Measurements from ENCODE around the gene MBNL2. TPM values are rescaled to one million over a fixed set of nuclear protein-coding genes. Genes with fewer than 3 reads are reported as not detected.

MBNL2 gene
- polyA plus RNA-seq, 1 experiment = 44.0 TPM

- ChIA-PET CTCF (interaction anchor here (2.5 kb wide), 1 partner anchor 221 kb away, joined by 11 read pairs; no protein-coding TSS in a partner anchor), POLR2A (no interaction called here)
- no peak for DNase-seq (ENCODE audit: low read depth, low spot score)
- no peaks in the 10 kb centered on the region for H3K9me3 ChIP-seq (ENCODE audit: control insufficient read depth, insufficient read depth, low read length)
- TF ChIP-seq CTCF (IDR thresholded peaks at IDR 0.05; ENCODE audit: low read depth, low read length) = no peak
- no peak overlapping the region for H3K4me3 ChIP-seq (ENCODE audit: low read depth, low read length)
- H3K27ac ChIP-seq (ENCODE audit: low read depth, low read length) = no peak overlapping the region
- H3K27me3 ChIP-seq (ENCODE audit: control insufficient read depth, insufficient read depth, low read length) = no peaks in the 10 kb centered on the region
Observed at GRCh38 chr13:97330448-97330847, 108.3 kb downstream of the MBNL2 start.

DNA sequence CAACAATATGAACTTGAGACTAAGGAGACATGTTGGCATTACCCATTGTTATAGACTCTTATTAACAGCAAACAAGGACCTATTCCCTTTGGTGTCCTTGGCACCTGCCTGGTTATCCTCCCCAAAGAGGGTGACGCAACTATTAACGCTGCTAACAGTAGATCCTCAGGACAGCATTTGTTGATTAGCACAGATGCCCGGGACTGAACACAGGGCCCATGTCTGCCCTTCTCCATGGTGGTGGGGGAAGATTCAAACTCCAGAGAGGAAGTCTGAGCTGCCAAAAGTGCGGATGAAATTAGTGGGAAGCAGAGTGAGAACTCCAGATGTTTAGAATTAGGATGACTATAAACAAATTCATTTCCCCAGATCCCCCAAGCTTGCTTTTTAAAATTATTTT is 110.6 kb downstream of the MBNL2 start:
- CTCF ChIA-PET = interaction anchor here (0.9 to 1.7 kb wide), 3 partner anchors 64 to 305 kb away, joined by 3 to 12 read pairs (median 3); no protein-coding TSS in a partner anchor
- Histone ChIP-seq H3K27me3 (ENCODE audit: control insufficient read depth, insufficient read depth, low read length) (no peaks in the 10 kb centered on the region), H3K4me3 (ENCODE audit: low read depth, low read length) (no peak overlapping the region), H3K27ac (ENCODE audit: low read depth, low read length) (no peak overlapping the region), H3K9me3 (ENCODE audit: control insufficient read depth, insufficient read depth, low read length) (no peaks in the 10 kb centered on the region)
- POLR2A ChIA-PET = no interaction called here
- no peak for DNase-seq (ENCODE audit: low read depth, low spot score)
- no peak for TF ChIP-seq CTCF (IDR thresholded peaks at IDR 0.05; ENCODE audit: low read depth, low read length)

- no peak for TF ChIP-seq CTCF (IDR thresholded peaks at IDR 0.05; ENCODE audit: low read depth, low read length)
- Histone ChIP-seq H3K27ac (ENCODE audit: low read depth, low read length) (no peak overlapping the region), H3K9me3 (ENCODE audit: control insufficient read depth, insufficient read depth, low read length) (no peaks in the 10 kb centered on the region), H3K4me3 (ENCODE audit: low read depth, low read length) (no peak overlapping the region), H3K27me3 (ENCODE audit: control insufficient read depth, insufficient read depth, low read length) (no peaks in the 10 kb centered on the region)
- no peak for DNase-seq (ENCODE audit: low read depth, low spot score)
- ChIA-PET CTCF (interaction anchor here (0.7 to 1.7 kb wide), 4 partner anchors 17 to 818 kb away, joined by 3 to 12 read pairs (median 3); no protein-coding TSS in a partner anchor), POLR2A (no interaction called here)
Observed at GRCh38 chr13:97333983-97334382, 111.8 kb downstream of the MBNL2 start.

DNA sequence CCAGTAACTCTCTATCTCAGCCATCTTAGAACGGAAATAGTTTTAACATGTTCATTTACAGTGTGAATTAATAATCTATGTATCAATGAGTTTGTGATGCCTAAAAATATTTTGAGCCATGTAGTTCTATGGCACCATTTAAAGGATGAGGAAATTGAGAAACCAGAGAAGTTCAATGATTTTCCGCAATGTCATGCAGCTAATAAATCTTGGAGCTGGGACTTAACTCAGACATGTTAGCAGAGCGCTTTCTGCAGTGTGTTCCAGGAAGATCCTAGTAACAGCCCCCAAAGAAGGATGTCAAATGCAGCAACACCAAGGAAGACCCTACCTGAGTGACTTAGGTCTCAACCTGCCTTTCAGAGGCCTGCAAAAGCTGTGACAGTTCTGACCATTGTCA is 112.6 kb downstream of the MBNL2 start:
- Histone ChIP-seq H3K9me3 (ENCODE audit: control insufficient read depth, insufficient read depth, low read length) (no peaks in the 10 kb centered on the region), H3K27me3 (ENCODE audit: control insufficient read depth, insufficient read depth, low read length) (no peaks in the 10 kb centered on the region), H3K27ac (ENCODE audit: low read depth, low read length) (no peak overlapping the region), H3K4me3 (ENCODE audit: low read depth, low read length) (no peak overlapping the region)
- no peak for DNase-seq (ENCODE audit: low read depth, low spot score)
- ChIA-PET POLR2A (no interaction called here), CTCF (interaction anchor here (0.6 to 1.3 kb wide), 3 partner anchors 10 to 67 kb away, joined by 3 read pairs; no protein-coding TSS in a partner anchor)
- no peak for TF ChIP-seq CTCF (IDR thresholded peaks at IDR 0.05; ENCODE audit: low read depth, low read length)

DNA sequence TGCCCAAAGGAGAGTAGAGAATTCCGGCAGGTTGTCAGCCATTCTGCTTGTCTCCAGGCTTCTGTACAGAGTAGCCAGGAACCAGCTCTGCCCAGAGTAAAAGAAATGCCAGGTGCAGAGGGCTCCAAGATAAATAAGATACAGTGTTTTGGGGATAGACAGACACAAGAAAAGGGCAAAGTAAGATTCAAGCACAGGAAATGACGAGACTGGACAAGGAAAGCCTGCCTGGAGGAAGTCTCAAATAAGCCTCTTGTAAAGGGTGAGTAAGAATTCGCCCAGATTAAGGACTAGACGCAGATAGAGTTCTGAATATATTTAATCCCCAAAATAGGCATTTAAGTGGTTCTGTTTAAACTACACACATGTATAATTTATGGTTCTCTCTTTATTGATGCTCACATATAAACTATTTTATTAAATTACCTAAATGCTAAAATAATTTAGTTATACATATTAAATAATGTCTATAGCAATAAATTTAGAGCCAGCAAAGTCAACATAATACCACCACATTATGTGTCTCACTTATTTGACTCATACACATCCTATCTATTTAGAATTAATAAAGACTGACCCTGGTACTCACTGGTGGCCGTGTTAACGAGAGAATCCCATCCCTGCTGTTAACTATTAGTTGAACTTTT is 113.5 kb downstream of the MBNL2 start:
- no peak for DNase-seq (ENCODE audit: low read depth, low spot score)
- no peak for TF ChIP-seq CTCF (IDR thresholded peaks at IDR 0.05; ENCODE audit: low read depth, low read length)
- POLR2A ChIA-PET = no interaction called here
- Histone ChIP-seq H3K27me3 (ENCODE audit: control insufficient read depth, insufficient read depth, low read length) (no peaks in the 10 kb centered on the region), H3K9me3 (ENCODE audit: control insufficient read depth, insufficient read depth, low read length) (no peaks in the 10 kb centered on the region), H3K4me3 (ENCODE audit: low read depth, low read length) (no peak overlapping the region), H3K27ac (ENCODE audit: low read depth, low read length) (no peak overlapping the region)
- CTCF ChIA-PET = interaction anchor here (0.7 to 1.3 kb wide), 3 partner anchors 9 to 226 kb away, joined by 3 read pairs; no protein-coding TSS in a partner anchor
